D721Med (cell line): ENCODE measurements around the gene FANCL.

ENCODE experiments used
- DNase-seq: peaks from one replicate; pipeline ENCODE4 v3.0.0; 2011; ENCODE audit warnings: low spot score; ENCODE audit not compliant: insufficient read length
- FAIRE-seq: peaks from 2 replicates; lab custom pipeline; 2011; peaks lifted over from hg19 to GRCh38; lab: Jason Lieb, UNC
- CTCF ChIP-seq: IDR thresholded peaks from 2 replicates; pipeline ENCODE4 v1.5.1; 2012; ENCODE audit warnings: mild to moderate bottlenecking, control low read depth; ENCODE audit not compliant: insufficient read depth; ENCODE audit errors: missing control alignments

The FANCL gene

GRCh38 chr2:58109481-58109880 is 131.6 kb downstream of the FANCL start:
- DNase-seq = no peak
- TF ChIP-seq CTCF = no peak
- FAIRE-seq = no peak
